MG63 (cell line): ENCODE measurements around the gene UBAP1. TPM values are rescaled to one million over a fixed set of nuclear protein-coding genes. Genes with fewer than 3 reads are reported as not detected.
"Not testable (repeated sequence)": the region's sequence is repeated elsewhere in the genome, so short reads cannot be mapped to it uniquely, and the experiment has no call there.

Experiments
- DNase-seq: peaks from one replicate; pipeline ENCODE4 v3.0.0-alpha.2; 2020
- H3K27me3 ChIP-seq: fragments of 250-450 bp; sonication (Bioruptor Pico); 2 replicates; pipeline ENCODE4 v1.5.1; 2020; ENCODE audit warnings: mild to moderate bottlenecking, moderate library complexity
- H3K36me3 ChIP-seq: fragments of 250-450 bp; sonication (Bioruptor Pico); 2 replicates; pipeline ENCODE4 v1.5.1; 2020; ENCODE audit warnings: mild to moderate bottlenecking, moderate library complexity
- H3K4me3 ChIP-seq: fragments of 250-450 bp; sonication (Bioruptor Pico); 2 replicates; pipeline ENCODE4 v1.5.1; 2020; ENCODE audit warnings: mild to moderate bottlenecking, moderate library complexity
- H3K9me3 ChIP-seq: fragments of 250-450 bp; sonication (Bioruptor Pico); 2 replicates; pipeline ENCODE4 v1.5.1; 2020; ENCODE audit warnings: mild to moderate bottlenecking, moderate library complexity
- total RNA-seq: library from RNA; depleted of rRNA; stranded (reverse); fragments of >200 nt; shearing (Covaris generic); gene quantifications from 2 replicates; pipeline ENCODE4 v1.2.3, GENCODE V29; 2014; ENCODE audit warnings: low replicate concordance

UBAP1 gene
- total RNA-seq, 1 experiment from 2014 or later, result 24.3 TPM

GRCh38 chr9:34205102-34205501 is 26.3 kb downstream of the UBAP1 start:
- no peaks in the 10 kb centered on the region for H3K27me3 ChIP-seq
- H3K9me3 ChIP-seq, result no peaks in the 10 kb centered on the region
- DNase-seq, result no peak
- H3K36me3 ChIP-seq, result no peaks in the 10 kb centered on the region
- H3K4me3 ChIP-seq, result no peak overlapping the region

GRCh38 chr9:34206561-34206960 is 27.7 kb downstream of the UBAP1 start:
- no peak for DNase-seq
- no peaks in the 10 kb centered on the region for H3K27me3 ChIP-seq
- H3K36me3 ChIP-seq, result no peaks in the 10 kb centered on the region
- no peak overlapping the region for H3K4me3 ChIP-seq
- H3K9me3 ChIP-seq, result no peaks in the 10 kb centered on the region

- no peaks in the 10 kb centered on the region for H3K27me3 ChIP-seq
- H3K4me3 ChIP-seq, result no peak overlapping the region
- no peak for DNase-seq
- no peaks in the 10 kb centered on the region for H3K36me3 ChIP-seq
- H3K9me3 ChIP-seq, result no peaks in the 10 kb centered on the region
These were observed 32.6 kb downstream of the UBAP1 start for GRCh38 chr9:34211395-34211794.

GRCh38 chr9:34214354-34215000 is 35.6 kb downstream of the UBAP1 start:
- not testable (repeated sequence) for DNase-seq, H3K36me3 ChIP-seq, H3K4me3 ChIP-seq, H3K9me3 ChIP-seq, H3K27me3 ChIP-seq

- Histone ChIP-seq H3K27me3 (no peaks in the 10 kb centered on the region), H3K9me3 (no peaks in the 10 kb centered on the region), H3K4me3 (no peak overlapping the region), H3K36me3 (no peaks in the 10 kb centered on the region)
- no peak for DNase-seq
These were observed 37.5 kb downstream of the UBAP1 start for GRCh38 chr9:34216325-34216724.

GRCh38 chr9:34217015-34217414 is 38.2 kb downstream of the UBAP1 start:
- H3K27me3 ChIP-seq, H3K9me3 ChIP-seq, H3K36me3 ChIP-seq, DNase-seq, H3K4me3 ChIP-seq: not testable (repeated sequence)

GRCh38 chr9:34218446-34218845 is 39.6 kb downstream of the UBAP1 start:
- no peaks in the 10 kb centered on the region for H3K27me3 ChIP-seq
- DNase-seq, result no peak
- H3K36me3 ChIP-seq, result no peaks in the 10 kb centered on the region
- no peaks in the 10 kb centered on the region for H3K9me3 ChIP-seq
- H3K4me3 ChIP-seq, result no peak overlapping the region

- H3K36me3 ChIP-seq, result no peaks in the 10 kb centered on the region
- DNase-seq, result no peak
- H3K27me3 ChIP-seq, result no peaks in the 10 kb centered on the region
- no peak overlapping the region for H3K4me3 ChIP-seq
- no peaks in the 10 kb centered on the region for H3K9me3 ChIP-seq
These were observed 40.6 kb downstream of the UBAP1 start for GRCh38 chr9:34219421-34219820.

GRCh38 chr9:34220218-34220617 is 41.4 kb downstream of the UBAP1 start:
- Histone ChIP-seq H3K27me3 (no peaks in the 10 kb centered on the region), H3K36me3 (no peaks in the 10 kb centered on the region), H3K4me3 (no peak overlapping the region), H3K9me3 (no peaks in the 10 kb centered on the region)
- DNase-seq, result no peak

GRCh38 chr9:34224349-34224748 is 45.5 kb downstream of the UBAP1 start:
- H3K4me3 ChIP-seq, result no peak overlapping the region
- no peaks in the 10 kb centered on the region for H3K9me3 ChIP-seq
- H3K27me3 ChIP-seq, result no peaks in the 10 kb centered on the region
- DNase-seq, result no peak
- H3K36me3 ChIP-seq, result no peaks in the 10 kb centered on the region

- not testable (repeated sequence) for H3K9me3 ChIP-seq, H3K27me3 ChIP-seq, DNase-seq
These were observed 47.4 kb downstream of the UBAP1 start for GRCh38 chr9:34226144-34226760.

GRCh38 chr9:34227445-34227844 is 48.6 kb downstream of the UBAP1 start:
- H3K36me3 ChIP-seq, result no peaks in the 10 kb centered on the region
- no peak overlapping the region for H3K4me3 ChIP-seq
- no peaks in the 10 kb centered on the region for H3K27me3 ChIP-seq
- no peak for DNase-seq
- no peaks in the 10 kb centered on the region for H3K9me3 ChIP-seq

More at GRCh38 chr9:34226144-34226760, 47.4 kb downstream of the UBAP1 start:
- H3K4me3 ChIP-seq, H3K36me3 ChIP-seq: not testable (repeated sequence)

- Histone ChIP-seq H3K9me3 (no peaks in the 10 kb centered on the region), H3K4me3 (no peak overlapping the region), H3K36me3 (0 out of 2 replicates have a peak, but pooled peaks cover 2% of the 10 kb centered on the region), H3K27me3 (no peaks in the 10 kb centered on the region)
- DNase-seq, result no peak
These were observed 51.7 kb downstream of the UBAP1 start for GRCh38 chr9:34230556-34230955.

GRCh38 chr9:34232201-34232600 is 53.4 kb downstream of the UBAP1 start:
- no peak for DNase-seq
- Histone ChIP-seq H3K4me3 (no peak overlapping the region), H3K27me3 (no peaks in the 10 kb centered on the region), H3K9me3 (no peaks in the 10 kb centered on the region), H3K36me3 (0 out of 2 replicates have a peak, but pooled peaks cover 2% of the 10 kb centered on the region)

GRCh38 chr9:34233672-34234071 is 54.8 kb downstream of the UBAP1 start:
- peaks cover 5% of the 10 kb centered on the region; the same call in 1 of the 2 replicates for H3K36me3 ChIP-seq
- no peak for DNase-seq
- H3K4me3 ChIP-seq, result no peak overlapping the region
- H3K9me3 ChIP-seq, result no peaks in the 10 kb centered on the region
- H3K27me3 ChIP-seq, result no peaks in the 10 kb centered on the region

- no peak for DNase-seq
- H3K4me3 ChIP-seq, result no peak overlapping the region
- H3K27me3 ChIP-seq, result no peaks in the 10 kb centered on the region
- H3K9me3 ChIP-seq, result no peaks in the 10 kb centered on the region
- peaks cover 5% of the 10 kb centered on the region for H3K36me3 ChIP-seq
These were observed 59.0 kb downstream of the UBAP1 start for GRCh38 chr9:34237836-34238235.

- H3K9me3 ChIP-seq, result no peaks in the 10 kb centered on the region
- H3K36me3 ChIP-seq, result peaks cover 5% of the 10 kb centered on the region
- DNase-seq, result no peak
- no peaks in the 10 kb centered on the region for H3K27me3 ChIP-seq
- no peak overlapping the region for H3K4me3 ChIP-seq
These were observed 61.2 kb downstream of the UBAP1 start for GRCh38 chr9:34240006-34240405.

GRCh38 chr9:34242830-34243229 is 64.0 kb downstream of the UBAP1 start:
- no peak for DNase-seq
- no peak overlapping the region for H3K4me3 ChIP-seq
- H3K9me3 ChIP-seq, result no peaks in the 10 kb centered on the region
- H3K36me3 ChIP-seq, result peaks cover 6% of the 10 kb centered on the region
- no peaks in the 10 kb centered on the region for H3K27me3 ChIP-seq
